ENCODE measurements around the gene MPV17L2.

Gene MPV17L2

GRCh38 chr19:18160971-18161635 lies 31.9 kb upstream of the MPV17L2 start:
- peak; percentile 67 for DNase-seq (ENCODE audit: low spot score)

- no peak for DNase-seq (ENCODE audit: low spot score)
These were observed 31.4 kb upstream of the MPV17L2 start for GRCh38 chr19:18161636-18162002.

- no peak for DNase-seq (ENCODE audit: low spot score)
These were observed 28.9 kb upstream of the MPV17L2 start for GRCh38 chr19:18164072-18164471.

GRCh38 chr19:18165794-18166544 lies 27.0 kb upstream of the MPV17L2 start:
- DNase-seq (ENCODE audit: low spot score) = no peak

- no peak for DNase-seq (ENCODE audit: low spot score)
These were observed 26.0 kb upstream of the MPV17L2 start for GRCh38 chr19:18167011-18167410.

GRCh38 chr19:18167975-18168645 lies 24.9 kb upstream of the MPV17L2 start:
- DNase-seq (ENCODE audit: low spot score) = peak; percentile 58

- DNase-seq (ENCODE audit: low spot score) = no peak
These were observed 24.2 kb upstream of the MPV17L2 start for GRCh38 chr19:18168673-18169381.

- no peak for DNase-seq (ENCODE audit: low spot score)
These were observed 22.2 kb upstream of the MPV17L2 start for GRCh38 chr19:18170714-18171255.

GRCh38 chr19:18171605-18172327 lies 21.3 kb upstream of the MPV17L2 start:
- DNase-seq (ENCODE audit: low spot score) = no peak

GRCh38 chr19:18172331-18173053 lies 20.5 kb upstream of the MPV17L2 start:
- DNase-seq (ENCODE audit: low spot score) = no peak

GRCh38 chr19:18173054-18173571 lies 19.9 kb upstream of the MPV17L2 start:
- no peak for DNase-seq (ENCODE audit: low spot score)

GRCh38 chr19:18173572-18174288 lies 19.3 kb upstream of the MPV17L2 start, which contains the start of gene IFI30:
IFI30 (plus strand) TSS chr19:18173813; CDS start chr19:18173842, 29 bp downstream.
- DNase-seq (ENCODE audit: low spot score) = no peak

GRCh38 chr19:18174983-18175382 lies 18.0 kb upstream of the MPV17L2 start:
- DNase-seq (ENCODE audit: low spot score) = no peak

GRCh38 chr19:18176367-18177310 lies 16.4 kb upstream of the MPV17L2 start:
- no peak for DNase-seq (ENCODE audit: low spot score)

- no peak for DNase-seq (ENCODE audit: low spot score)
These were observed 13.1 kb upstream of the MPV17L2 start for GRCh38 chr19:18179957-18180356.

GRCh38 chr19:18183529-18183928 lies 9.5 kb upstream of the MPV17L2 start:
- DNase-seq (ENCODE audit: low spot score) = no peak

GRCh38 chr19:18185538-18185937 lies 7.5 kb upstream of the MPV17L2 start:
- DNase-seq (ENCODE audit: low spot score) = no peak

GRCh38 chr19:18190278-18190677 lies 2.7 kb upstream of the MPV17L2 start:
- DNase-seq (ENCODE audit: low spot score) = no peak

GRCh38 chr19:18191640-18192062 lies 1.4 kb upstream of the MPV17L2 start:
- DNase-seq (ENCODE audit: low spot score) = no peak
